ENCODE results near the gene FCRL2. TPM values are rescaled to one million over a fixed set of nuclear protein-coding genes. Genes with fewer than 3 reads are reported as not detected.

The FCRL2 gene
- total and polyA plus RNA-seq, 2 experiments from 2014 or later, result 0.13 TPM; not detected in 1

- TF ChIP-seq EZH2phosphoT487 (IDR thresholded peaks at IDR 0.05; ENCODE audit: low read depth, severe bottlenecking, unreplicated experiment) (no peak), EZH2 (IDR thresholded peaks at IDR 0.05; ENCODE audit: borderline replicate concordance) (no peak)
- TF ChIP-seq, protein P1, sequence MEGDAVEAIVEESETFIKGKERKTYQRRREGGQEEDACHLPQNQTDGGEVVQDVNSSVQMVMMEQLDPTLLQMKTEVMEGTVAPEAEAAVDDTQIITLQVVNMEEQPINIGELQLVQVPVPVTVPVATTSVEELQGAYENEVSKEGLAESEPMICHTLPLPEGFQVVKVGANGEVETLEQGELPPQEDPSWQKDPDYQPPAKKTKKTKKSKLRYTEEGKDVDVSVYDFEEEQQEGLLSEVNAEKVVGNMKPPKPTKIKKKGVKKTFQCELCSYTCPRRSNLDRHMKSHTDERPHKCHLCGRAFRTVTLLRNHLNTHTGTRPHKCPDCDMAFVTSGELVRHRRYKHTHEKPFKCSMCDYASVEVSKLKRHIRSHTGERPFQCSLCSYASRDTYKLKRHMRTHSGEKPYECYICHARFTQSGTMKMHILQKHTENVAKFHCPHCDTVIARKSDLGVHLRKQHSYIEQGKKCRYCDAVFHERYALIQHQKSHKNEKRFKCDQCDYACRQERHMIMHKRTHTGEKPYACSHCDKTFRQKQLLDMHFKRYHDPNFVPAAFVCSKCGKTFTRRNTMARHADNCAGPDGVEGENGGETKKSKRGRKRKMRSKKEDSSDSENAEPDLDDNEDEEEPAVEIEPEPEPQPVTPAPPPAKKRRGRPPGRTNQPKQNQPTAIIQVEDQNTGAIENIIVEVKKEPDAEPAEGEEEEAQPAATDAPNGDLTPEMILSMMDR (IDR thresholded peaks at IDR 0.05; ENCODE audit: poor library complexity), result no peak
- WGBS (ENCODE audit: low lambda C conversion rate, missing lambda C conversion rate), result 94% methylated on average over 5 of the region's 5 CpGs
Measured at GRCh38 chr1:157700305-157700704, 76.6 kb downstream of the FCRL2 start.

GRCh38 chr1:157697781-157698569, 79.0 kb downstream of the FCRL2 start:
- Histone ChIP-seq H3K9me2 (replicated peaks; ENCODE audit: insufficient read depth) (no peaks in the 10 kb centered on the region), H3K4me1 (ENCODE audit: insufficient read depth) (no peaks in the 10 kb centered on the region), H3K27me3 (peaks cover 6% of the 10 kb centered on the region), H3K9me3 (ENCODE audit: low read depth) (no peaks in the 10 kb centered on the region), H3K4me2 (no peak overlapping the region), H4K20me1 (ENCODE audit: insufficient read depth, poor library complexity, severe bottlenecking) (no peaks in the 10 kb centered on the region), H3K79me2 (no peaks in the 10 kb centered on the region), H2AFZ (no peak overlapping the region), H3K4me3 (no peak overlapping the region), H3K27ac (no peak overlapping the region), H3K36me3 (replicated peaks; ENCODE audit: insufficient read depth, low read depth) (no peaks in the 10 kb centered on the region)
- WGBS (ENCODE audit: low lambda C conversion rate, missing lambda C conversion rate), result 73% methylated on average over 4 of the region's 4 CpGs
- DNase-seq (ENCODE audit: low spot score), result no peak
- TF ChIP-seq EZH2phosphoT487 (IDR thresholded peaks at IDR 0.05; ENCODE audit: low read depth, severe bottlenecking, unreplicated experiment) (no peak), EZH2 (IDR thresholded peaks at IDR 0.05; ENCODE audit: borderline replicate concordance) (no peak)
- TF ChIP-seq, protein P1 (IDR thresholded peaks at IDR 0.05; ENCODE audit: poor library complexity), result no peak

More at GRCh38 chr1:157700305-157700704, 76.6 kb downstream of the FCRL2 start:
- Histone ChIP-seq H3K4me3 (no peak overlapping the region), H3K36me3 (replicated peaks; ENCODE audit: insufficient read depth, low read depth) (no peaks in the 10 kb centered on the region), H3K4me1 (ENCODE audit: insufficient read depth) (no peaks in the 10 kb centered on the region), H3K27me3 (peaks cover 6% of the 10 kb centered on the region), H4K20me1 (ENCODE audit: insufficient read depth, poor library complexity, severe bottlenecking) (no peaks in the 10 kb centered on the region), H3K4me2 (no peak overlapping the region), H3K9me2 (replicated peaks; ENCODE audit: insufficient read depth) (no peaks in the 10 kb centered on the region), H3K27ac (no peak overlapping the region), H2AFZ (no peak overlapping the region), H3K9me3 (ENCODE audit: low read depth) (no peaks in the 10 kb centered on the region), H3K79me2 (no peaks in the 10 kb centered on the region)
- no peak for DNase-seq (ENCODE audit: low spot score)

GRCh38 chr1:157696966-157697628, 79.8 kb downstream of the FCRL2 start:
- TF ChIP-seq EZH2 (IDR thresholded peaks at IDR 0.05; ENCODE audit: borderline replicate concordance) (no peak), EZH2phosphoT487 (IDR thresholded peaks at IDR 0.05; ENCODE audit: low read depth, severe bottlenecking, unreplicated experiment) (no peak)
- TF ChIP-seq, protein P1 (IDR thresholded peaks at IDR 0.05; ENCODE audit: poor library complexity), result no peak
- H3K9me2 ChIP-seq (replicated peaks; ENCODE audit: insufficient read depth), result no peaks in the 10 kb centered on the region
- H3K9me3 ChIP-seq (ENCODE audit: low read depth), result no peaks in the 10 kb centered on the region
- H3K36me3 ChIP-seq (replicated peaks; ENCODE audit: insufficient read depth, low read depth), result no peaks in the 10 kb centered on the region
- no peaks in the 10 kb centered on the region for H3K79me2 ChIP-seq
- WGBS (ENCODE audit: low lambda C conversion rate, missing lambda C conversion rate), result 79% methylated on average over 4 of the region's 4 CpGs
- no peak overlapping the region for H3K27ac ChIP-seq
- H3K4me1 ChIP-seq (ENCODE audit: insufficient read depth), result no peaks in the 10 kb centered on the region
- H4K20me1 ChIP-seq (ENCODE audit: insufficient read depth, poor library complexity, severe bottlenecking), result no peaks in the 10 kb centered on the region
- DNase-seq (ENCODE audit: low spot score), result no peak
- peaks cover 6% of the 10 kb centered on the region for H3K27me3 ChIP-seq
- no peak overlapping the region for H3K4me2 ChIP-seq
- H2AFZ ChIP-seq, result no peak overlapping the region
- no peak overlapping the region for H3K4me3 ChIP-seq

Other genes with a start within 250 kb of the FCRL2 start
- not detected in 2 replicates for gene FCRL5, start 224.6 kb downstream of the FCRL2 start, total RNA-seq
- not detected in 2 replicates for gene FCRL5, start 224.6 kb downstream of the FCRL2 start, polyA plus RNA-seq
- gene FCRL4, start 179.0 kb downstream of the FCRL2 start, total RNA-seq, result not detected in 2 replicates
- gene FCRL4, start 179.0 kb downstream of the FCRL2 start, polyA plus RNA-seq, result not detected in 2 replicates
- gene FCRL3, start 76.4 kb downstream of the FCRL2 start, total RNA-seq, result not detected in 2 replicates
- gene FCRL3, start 76.4 kb downstream of the FCRL2 start, polyA plus RNA-seq, result not detected in 2 replicates
- not detected in 2 replicates for gene FCRL1, start 43.0 kb upstream of the FCRL2 start, total RNA-seq
- gene FCRL1, start 43.0 kb upstream of the FCRL2 start, polyA plus RNA-seq, result not detected in 2 replicates
- gene CD5L, start 64.7 kb upstream of the FCRL2 start, total RNA-seq, result not detected in 2 replicates
- gene CD5L, start 64.7 kb upstream of the FCRL2 start, polyA plus RNA-seq, result not detected in 2 replicates
- 33.5 and 47.1 TPM in 2 replicates for gene KIRREL1, start 216.5 kb upstream of the FCRL2 start, total RNA-seq
- 14.8 and 20.4 TPM in 2 replicates for gene KIRREL1, start 216.5 kb upstream of the FCRL2 start, polyA plus RNA-seq